NCI-H187 treated with DMSO at 0.1 percent for 48 hours (cell line): Measurements from ENCODE around the gene TTBK1.

Experiments used
- DNase-seq: peaks from one replicate; lab custom pipeline; 2025; lab: John Stamatoyannopoulos, UW

TTBK1 gene

DNA sequence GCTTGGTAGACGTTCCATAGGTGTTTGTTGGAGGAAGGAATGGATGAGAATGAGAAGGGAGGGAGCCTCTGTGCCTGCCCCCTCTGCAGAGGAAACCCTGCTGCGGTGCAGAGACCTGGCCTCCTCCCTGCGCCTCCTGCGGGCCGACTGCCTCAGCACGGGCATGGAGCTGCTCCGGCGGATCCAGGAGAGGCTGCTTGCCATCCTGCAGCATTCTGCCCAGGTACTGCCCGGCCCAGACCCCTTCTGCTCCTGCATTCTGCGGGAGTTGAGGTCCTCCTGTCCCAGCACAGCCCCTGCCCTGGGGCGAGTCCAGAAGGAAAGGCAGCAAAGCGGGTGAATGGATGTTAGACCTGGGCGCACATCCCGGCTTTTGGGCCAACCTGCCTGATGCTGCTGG is 20.1 kb upstream of the TTBK1 start:
- DNase-seq, result no peak

DNA sequence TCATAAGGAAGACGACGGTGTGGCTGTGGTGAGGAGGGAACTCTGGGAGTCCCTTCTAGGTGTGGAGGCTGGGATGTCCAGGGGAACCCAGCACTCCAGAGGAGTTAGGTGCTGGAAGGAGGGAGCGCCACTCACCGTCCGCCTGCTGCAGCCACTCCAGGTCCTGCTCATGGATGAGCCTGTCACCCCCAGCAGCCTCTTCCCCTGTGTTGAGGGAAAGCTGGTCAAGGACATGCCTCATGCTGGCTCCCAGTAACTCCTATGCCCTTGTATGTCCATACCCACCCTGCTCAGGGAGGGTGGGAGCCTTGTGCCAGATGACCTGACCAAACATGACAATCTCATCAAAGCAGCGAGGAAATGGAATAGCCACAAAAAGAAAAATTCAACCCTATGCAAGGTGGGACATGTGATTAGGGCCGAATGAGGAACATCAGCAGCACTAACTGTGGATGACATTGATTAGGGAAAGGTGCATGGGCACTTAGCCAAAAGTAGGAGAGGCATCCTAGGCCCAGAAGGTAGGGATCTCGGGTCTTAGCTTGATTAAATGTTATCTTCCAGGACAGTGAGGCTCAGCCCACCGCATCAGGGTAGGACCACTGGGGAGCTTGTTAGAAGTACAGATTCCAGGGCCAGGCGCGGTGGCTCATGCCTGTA is 17.0 kb upstream of the TTBK1 start:
- DNase-seq, result no peak

DNA sequence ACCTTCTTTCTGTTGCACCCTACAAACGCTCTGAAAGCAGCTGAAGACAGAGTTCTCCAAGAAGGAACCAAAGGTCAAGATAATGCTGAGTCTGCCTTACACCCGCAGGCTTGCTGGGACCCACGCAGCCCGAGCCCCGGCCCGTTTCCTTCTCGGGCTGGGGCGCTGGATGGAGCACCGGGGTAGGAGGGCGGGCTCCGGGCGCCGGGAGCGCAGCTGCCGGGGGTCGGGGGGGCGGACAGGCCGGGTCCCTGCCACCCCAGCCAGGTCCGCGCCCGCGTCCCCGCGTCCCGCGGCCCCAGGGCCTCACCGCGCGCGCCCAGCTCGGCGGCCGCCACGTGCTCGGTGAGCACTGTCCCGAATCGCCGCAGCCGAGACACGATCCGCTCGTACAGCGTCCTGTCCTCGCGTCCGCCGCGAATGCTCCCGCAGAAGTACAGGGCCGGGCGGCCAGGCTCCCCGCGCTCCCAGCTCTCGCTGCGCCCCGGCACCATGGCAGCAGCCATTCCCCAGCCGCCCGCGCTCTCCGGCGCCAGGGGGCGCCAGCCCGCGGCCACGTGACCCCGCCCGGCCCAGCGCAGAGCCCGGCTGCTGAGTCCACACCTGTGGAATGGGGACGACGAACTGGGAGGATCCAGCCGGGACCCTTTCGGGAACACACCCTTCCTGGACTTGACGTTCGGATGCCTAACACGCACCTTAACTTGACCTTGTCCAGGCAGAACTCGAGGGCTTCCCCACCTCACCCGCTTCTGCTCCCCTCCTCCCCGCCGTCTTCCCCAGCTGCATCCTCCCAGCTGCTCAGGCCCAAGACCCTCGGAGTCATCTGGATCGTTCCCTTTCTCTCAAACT is 14.1 kb upstream of the TTBK1 start, which contains the start of gene DNPH1:
TSS of gene DNPH1 (minus strand) at position 531 of the 852 bp plus-strand sequence. CDS start at position 506, 25 bp downstream.
- DNase-seq, result no peak

DNA sequence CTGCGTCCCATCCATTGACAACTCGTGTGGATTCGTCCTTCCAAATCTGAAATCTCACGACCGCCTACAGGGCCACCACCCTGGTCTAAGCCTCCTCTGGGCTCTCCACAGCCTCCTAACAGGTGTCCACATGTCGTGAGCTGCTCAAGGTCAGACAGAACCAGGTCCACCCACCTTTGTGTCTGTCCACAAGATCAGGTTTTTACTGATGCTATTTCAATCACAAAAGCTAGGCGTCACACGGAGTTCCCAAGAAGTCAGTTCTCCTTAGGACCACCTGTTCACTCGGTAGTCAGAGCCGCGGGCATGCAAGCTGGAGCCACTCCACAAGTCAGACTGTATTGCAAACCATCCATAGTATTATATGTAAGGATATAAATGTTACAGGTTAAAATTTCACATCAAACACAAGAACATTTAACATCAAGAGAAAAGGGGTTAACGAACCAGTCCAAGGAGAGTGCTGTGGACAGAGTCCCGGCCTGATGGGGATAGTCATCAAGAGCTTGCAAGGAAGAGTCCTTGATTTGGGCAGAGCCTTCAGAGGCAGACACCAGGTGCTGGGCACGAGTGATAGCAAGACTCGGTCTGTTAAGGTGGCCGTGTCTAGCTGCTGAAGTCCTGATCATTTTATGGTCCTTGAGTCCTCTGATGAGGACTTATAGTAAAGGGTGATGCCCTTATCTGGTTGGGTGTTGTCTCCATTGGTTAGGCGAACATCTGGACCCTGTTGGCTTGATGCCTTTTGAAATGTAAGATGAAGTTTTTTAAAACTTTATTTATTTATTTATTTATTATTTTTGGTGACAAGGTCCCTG is 13.3 kb upstream of the TTBK1 start:
- DNase-seq, result no peak

DNA sequence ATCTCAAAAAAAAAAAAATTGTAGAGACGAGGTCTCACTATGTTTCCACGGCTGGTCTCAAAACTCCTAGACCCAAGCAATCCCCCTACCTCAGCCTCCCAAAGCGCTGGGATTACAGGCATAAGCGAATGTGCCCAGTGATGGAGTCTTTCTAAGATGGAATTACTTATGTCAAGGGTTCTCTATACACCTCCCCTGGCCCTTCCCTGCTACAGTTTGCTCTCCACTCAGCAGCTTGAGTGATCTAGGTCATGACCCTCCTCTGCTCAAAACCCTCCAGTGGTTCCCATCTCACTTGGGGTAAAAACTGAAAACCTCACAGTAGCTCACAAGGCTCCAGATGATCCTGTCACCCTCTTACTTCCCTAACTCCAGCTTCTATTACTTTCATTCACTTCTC is 12.2 kb upstream of the TTBK1 start:
- no peak for DNase-seq

DNA sequence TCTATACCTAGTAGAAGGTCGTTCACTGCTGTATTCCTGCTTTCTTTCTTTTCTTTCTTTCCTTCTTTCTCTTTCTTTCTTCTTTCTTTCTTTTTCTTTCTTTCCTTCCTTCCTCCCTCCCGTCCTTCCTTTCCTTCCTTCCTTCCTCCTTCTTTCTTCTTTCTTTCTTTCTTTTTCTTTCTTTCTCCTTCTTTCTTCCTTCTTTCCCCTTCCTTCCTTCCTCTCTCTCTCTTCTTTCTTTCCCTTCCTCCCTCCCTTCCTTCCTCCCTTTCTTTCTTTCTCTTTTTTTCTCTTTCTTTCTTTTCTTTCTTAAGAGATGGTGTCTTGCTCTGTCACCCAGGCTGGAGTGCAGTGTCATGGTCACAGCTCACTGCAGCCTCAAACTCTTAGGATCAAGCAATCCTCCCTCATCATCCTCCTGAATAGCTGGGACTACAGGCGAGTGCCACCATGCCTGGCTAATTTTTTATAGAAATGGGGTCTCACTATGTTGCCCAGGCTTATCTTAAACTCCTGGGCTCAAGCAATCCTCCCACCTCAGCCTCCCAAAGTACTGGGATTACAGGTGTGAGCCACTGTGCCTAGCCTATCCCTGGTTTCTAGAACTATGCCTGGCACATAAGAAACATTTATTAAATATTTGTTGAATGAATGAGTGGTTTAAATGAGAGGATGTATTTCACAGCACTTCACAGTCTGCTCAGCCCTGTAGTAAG is 11.4 kb upstream of the TTBK1 start:
- DNase-seq, result no peak

DNA sequence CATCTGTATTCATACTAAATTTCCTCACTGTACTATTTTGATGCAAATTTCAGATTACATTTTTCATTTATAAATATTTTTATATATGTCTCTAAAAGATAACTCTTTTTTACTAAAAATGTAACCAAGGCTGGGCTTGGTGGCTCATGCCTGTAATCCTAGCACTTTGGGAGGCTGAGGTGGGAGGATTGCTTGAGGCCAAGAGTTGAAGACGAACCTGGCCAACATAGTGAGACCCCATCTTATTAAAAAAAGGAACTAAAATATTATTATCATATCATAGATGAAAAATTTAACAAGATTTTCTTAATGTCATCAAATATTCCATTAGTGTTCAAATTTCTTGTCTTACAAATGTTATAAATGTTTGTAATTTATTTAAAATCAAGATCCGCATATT is 7.4 kb upstream of the TTBK1 start:
- DNase-seq, result no peak

DNA sequence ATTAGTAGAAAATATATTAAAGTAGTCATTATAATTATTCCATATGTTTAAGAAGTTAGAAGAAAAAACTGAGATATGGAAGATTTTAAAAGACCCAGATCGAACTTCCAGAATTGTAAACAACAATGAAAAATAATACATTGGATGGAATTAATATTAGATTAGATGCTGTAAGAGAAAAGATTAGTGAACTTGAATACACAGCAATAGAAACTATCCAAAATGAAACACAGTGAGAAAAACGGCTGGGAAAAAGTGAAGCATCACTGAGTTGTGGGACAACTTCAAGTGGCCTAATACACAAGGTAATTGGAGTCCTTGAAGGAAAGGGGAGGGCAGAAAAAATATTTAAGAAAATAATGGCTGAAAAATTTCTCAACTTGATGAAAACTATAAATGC is 4.2 kb upstream of the TTBK1 start:
- DNase-seq, result no peak

DNA sequence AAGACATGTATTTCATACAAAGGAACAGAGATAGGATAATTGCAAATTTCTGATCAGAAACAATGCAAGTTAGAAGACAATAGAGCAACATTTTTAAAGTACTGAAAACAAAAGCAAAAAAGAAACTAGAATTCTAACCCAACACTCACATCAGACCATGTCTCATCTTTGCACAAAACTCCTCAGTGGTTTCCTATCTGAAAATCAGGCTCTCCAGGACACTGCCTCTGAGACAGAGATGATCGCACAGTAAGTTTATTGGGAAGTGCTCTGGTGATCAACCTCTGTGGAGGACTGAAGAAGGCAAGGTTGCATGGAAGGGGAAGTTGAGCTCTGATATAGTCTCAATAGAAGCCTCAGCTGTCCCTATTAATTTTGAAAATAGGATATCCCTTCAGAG is 2.3 kb upstream of the TTBK1 start:
- DNase-seq, result no peak

DNA sequence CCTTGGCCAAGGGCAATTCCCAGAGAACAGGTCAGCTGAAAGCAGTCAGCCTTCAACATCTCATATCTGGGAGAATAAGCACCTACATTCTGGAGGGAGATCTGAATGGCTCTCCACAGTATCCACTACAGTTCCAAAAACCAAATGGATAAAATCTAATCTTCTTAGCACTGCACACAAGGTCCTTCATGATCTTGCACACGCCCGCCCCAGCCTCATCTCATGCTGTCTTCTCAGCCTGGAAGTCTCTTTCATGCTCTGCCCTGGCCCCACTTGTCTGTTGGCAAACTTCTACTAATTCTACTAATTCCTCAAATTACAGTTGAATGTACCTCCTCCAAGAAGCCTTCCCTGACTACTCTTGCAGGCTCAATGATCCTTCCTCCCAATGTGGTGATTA is 1.8 kb upstream of the TTBK1 start:
- DNase-seq, result no peak

DNA sequence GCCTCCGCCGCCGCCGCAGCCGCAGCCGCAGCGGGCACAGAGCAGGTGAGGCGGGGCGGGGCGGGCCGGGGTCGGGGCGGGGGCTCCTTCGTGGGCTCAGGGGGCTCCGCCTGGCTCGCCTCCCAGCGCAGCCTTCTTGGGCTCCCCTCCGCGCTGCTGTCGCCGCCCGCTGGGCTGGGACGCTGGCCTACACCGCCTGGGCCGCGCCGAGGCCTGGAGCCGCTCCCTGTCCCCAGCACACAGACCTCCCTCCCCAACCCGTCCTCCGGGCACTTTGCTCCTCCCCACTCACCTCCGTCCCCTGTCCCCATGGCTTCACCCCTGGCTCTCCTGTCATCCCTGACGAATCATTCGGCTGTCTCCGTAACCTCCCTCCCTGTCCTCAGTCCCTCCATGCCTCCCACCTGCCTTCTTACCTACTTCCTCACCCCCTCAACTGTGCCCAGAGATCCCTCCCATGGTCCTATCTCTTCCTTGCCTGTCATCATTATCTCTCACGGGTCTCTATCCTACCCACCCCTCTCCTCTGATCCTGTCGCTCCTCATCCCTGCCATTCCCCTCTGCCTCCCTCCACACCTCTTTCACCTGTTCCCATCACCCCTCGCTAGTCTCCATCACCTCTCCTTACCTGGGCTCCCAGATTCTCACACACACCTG is 512 bp downstream of the TTBK1 start:
- no peak for DNase-seq

DNA sequence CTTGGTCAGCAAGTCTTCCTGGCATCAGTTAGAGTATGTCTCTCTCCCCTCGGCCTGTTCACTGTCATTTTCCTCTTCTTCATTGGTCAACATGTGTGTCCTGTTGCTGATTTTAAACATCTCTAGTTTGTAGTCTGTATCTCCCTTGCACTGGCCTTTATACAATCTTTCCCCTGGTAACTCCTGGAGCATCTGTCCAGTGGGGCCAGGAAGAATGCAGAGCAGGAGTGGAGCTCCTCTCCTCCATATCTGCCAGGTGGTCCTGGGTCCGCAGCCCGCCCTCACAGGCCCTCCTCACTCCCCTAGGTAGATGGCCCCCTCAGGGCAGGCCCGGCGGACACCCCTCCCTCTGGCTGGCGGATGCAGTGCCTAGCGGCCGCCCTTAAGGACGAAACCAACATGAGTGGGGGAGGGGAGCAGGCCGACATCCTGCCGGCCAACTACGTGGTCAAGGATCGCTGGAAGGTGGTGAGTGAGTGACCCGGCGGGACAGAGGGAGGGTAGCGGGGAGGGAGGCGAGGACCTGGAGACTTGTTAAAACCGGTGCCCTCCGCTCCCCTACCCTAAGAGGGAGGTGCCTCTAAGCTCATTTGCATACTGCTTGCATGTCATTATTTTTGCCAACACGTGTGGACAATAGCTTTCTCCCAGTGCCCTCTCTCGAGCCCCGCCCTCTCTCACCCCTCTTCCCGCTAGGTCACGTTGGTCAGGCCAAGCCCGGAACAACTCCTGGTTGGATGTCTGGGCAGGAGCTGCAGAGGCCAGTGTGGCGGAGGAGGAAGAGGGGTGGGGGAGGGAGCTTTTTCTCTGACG is 3.2 kb downstream of the TTBK1 start:
- DNase-seq, result no peak

DNA sequence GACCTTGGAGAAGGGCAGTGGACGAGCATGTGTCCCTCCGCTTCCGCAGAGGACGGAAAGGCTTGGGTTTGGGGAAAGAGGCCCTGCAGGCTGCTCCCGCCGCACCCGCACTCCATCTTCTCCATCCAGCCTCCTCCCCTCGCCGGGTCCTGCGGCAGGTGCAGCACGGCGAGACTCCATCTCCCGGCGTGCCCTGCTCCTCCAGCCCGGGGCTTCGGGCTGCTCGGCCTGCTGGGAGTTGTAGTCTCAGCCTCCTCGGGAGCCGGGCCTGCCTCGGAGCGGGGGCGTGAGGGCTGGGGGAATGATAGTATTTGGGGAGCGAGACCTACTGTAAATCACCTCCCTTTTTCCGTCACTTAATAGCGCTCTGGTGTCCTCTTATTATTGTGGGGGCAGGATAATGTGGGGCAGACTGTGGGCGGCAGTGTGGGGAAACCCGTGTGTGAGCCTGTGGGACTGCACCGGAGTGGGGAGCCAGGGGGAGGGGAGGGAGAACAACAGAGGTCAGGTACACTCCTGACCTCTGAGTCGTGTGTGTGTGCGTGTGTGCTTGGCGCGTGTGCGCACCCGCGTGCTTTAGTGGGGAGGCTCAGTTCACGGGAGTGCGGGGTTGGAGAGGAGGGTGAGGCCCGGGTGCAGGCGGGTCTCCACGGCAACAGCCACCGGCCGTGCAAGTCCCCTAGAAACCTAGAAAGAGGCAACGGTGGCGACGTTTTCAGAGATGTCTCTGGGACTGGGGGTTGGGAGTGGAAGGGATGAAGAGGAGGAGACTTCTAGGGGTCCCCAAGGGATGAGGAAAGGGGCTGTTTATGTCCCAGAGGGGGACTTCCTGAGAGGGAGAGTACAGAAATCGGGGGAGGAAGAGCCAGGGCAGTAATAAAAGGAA is 4.1 kb downstream of the TTBK1 start:
- no peak for DNase-seq

DNA sequence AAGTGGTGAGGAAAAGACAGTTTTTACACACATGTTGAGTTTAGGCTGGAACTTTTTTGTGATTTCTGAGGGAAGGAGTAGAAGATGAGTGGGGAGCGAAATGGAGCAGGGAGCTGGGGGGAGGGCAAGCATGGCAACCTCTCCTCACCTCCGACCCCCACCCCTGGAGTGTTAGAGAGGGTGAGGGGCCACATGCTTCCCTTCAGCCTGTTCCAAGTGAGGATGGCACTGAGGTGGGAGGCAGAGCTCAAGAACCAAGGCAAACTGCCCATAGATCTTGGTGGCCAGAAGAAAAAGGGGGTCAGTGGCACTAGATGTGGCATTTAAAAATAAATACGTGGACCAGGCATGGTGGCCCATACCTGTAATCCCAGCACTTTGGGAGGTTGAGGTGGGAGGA is 4.8 kb downstream of the TTBK1 start:
- DNase-seq, result no peak

DNA sequence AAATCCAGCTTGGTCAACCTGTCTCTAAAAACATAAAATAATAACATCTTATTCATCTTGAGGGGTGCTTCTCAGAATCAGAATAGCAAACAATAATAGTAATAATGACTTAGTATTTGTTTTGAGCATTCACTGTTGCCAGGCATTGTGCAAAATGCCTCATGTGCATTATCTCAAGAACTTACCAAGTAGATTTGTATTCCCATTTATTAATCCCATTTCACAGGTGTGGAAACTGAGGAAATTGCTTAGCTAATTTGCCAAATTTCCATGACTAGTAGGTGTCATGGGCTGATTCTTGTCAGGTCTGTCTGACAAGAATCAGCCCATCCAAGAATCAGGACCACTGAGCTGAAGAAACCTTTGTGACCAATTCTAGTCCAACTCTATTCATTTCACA is 5.5 kb downstream of the TTBK1 start:
- DNase-seq, result no peak

DNA sequence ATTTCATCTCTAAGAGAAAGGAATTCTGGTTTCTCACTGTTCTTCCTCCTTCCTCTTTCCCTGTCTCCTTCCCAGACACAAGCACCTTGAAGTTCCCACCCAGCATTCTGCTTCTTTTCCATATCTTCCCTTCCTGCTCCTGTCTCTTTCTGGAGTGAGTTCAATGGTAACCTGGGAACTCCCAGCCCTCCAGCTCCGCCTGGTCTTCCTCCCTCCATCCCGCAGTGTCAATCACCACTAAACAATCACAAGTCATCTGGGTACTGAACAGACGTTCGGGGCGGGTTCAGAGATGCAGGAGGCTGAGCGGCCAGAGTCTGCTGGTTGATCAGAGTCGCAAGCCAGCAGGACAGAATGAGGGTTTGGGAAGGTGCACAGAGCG is 7.7 kb downstream of the TTBK1 start:
- DNase-seq, result no peak

DNA sequence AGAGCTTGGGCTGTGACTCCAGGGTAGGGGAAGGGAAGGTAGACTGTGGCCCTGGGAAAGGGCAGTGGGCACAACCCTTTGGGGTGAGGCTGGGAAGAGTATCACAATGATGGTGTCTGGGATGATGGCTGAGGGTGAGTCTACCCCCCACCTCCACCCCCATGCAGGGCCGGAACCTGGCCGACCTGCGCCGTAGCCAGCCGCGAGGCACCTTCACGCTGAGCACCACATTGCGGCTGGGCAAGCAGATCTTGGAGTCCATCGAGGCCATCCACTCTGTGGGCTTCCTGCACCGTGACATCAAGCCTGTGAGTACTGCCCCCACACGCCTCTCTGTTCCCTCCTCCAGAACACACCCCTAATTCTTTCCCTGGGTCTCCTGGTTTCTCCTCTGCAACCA is 10.1 kb downstream of the TTBK1 start:
- no peak for DNase-seq

DNA sequence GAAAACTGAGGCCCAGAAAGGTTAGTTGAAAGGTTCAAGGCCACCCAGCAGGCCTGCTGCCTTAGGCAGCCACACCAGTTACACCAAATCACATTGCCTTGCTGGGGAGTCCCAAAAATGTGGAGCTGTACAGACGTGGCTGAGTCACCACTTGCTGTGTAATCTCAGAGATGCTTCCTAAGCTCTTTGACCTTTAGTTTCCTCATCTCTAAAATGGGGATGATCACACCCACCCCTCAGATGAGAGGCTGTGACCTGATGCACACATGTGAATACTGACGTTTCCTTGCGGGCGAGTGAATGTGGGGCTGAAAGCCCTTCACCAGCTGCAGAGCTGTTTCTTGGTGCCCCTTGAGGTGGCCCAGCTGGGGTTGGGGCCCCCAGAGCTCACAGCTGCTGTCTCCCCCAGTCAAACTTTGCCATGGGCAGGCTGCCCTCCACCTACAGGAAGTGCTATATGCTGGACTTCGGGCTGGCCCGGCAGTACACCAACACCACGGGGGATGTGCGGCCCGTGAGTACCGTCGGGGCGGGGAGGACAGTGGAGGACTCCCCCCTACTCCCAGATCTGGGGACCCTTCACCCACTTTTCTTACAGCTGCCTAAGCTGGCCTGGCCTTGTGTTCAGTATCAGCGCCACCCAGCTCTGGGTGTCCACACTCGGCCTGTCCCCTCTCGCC is 11.0 kb downstream of the TTBK1 start:
- no peak for DNase-seq

DNA sequence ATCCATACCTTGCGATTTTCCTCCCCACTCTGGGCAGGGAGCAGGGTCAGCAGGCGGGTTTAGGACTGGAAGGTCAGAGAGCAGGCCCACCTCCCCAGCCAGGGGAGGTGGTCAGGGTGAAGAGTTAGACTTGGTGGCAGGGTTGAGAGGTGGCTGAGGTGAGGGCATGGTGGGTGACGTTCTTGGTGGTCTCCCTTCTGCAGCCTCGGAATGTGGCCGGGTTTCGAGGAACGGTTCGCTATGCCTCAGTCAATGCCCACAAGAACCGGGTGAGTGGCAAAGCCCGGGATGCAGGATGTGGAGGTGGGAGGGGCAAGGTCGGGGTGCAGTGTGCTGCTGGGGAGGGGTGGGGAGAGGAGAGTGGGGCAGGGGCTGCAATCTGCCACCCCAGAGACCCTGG is 11.6 kb downstream of the TTBK1 start:
- DNase-seq, result no peak
